ENCODE data around the gene HOXB2.

GRCh38 chr17:48513666-48514455, 31.0 kb downstream of the HOXB2 start:
- TF ChIP-seq POU2F2 (IDR thresholded peaks at IDR 0.05; ENCODE audit: low read depth, low read length), result peak; percentile 87
- TF ChIP-seq POLR2AphosphoS5 (IDR thresholded peaks at IDR 0.05; ENCODE audit: low read depth, low read length), result no peak
- TF ChIP-seq POLR2A (IDR thresholded peaks at IDR 0.05; ENCODE audit: low read depth, low read length), result no peak
